K562 (cell line): ENCODE results near the gene FAM118B. TPM values are rescaled to one million over a fixed set of nuclear protein-coding genes. Genes with fewer than 3 reads are reported as not detected.
A peak's percentile ranks its signal among the peaks of the same experiment; 100 is the strongest.

Experiments
- ATAC-seq: fragments of 200-7000 bp; cut with Tn5 transposase; 3 replicates; pipeline ENCODE4 v1.9.1; 2020; ENCODE audit warnings: moderate library complexity
- BruUV-seq: library from RNA; stranded (reverse); fragments of 400-500 nt; replicated peaks from 2 replicates; lab custom pipeline; 2021; lab: Mats Ljungman, UMichigan
- CTCF ChIA-PET: fragments of 300-600 bp; formaldehyde crosslinking; extraction: SDS; loops from one replicate; lab custom pipeline; 2021; ENCODE audit warnings: low intra/inter-chr PET ratio; lab: Yijun Ruan, JAX
- POLR2A ChIA-PET: fragments of 300-600, 350-650 bp; sonication (Branson Sonifier 250); formaldehyde crosslinking; extraction: SDS; loops from one replicate; lab custom pipeline; 2021; ENCODE audit warnings: antibody characterized with exemption, inconsistent platforms; lab: Yijun Ruan, JAX
- DNase-seq, 4 experiments: peaks; one replicate each; pipeline versions ENCODE4 v3.0.0 to v3.0.0-alpha.2; 2011 to 2018; ENCODE audit warnings: low spot score in 3 of 4, mixed read lengths in 3 of 4; ENCODE audit errors: extremely low read depth in 1 of 4
- FAIRE-seq: peaks from 2 replicates; lab custom pipeline; 2011; peaks lifted over from hg19 to GRCh38; lab: Jason Lieb, UNC
- H2AFZ ChIP-seq: 2 replicates; pipeline ENCODE4 v1.6.0; 2011; ENCODE audit warnings: low read depth, low read length, control low read depth, inconsistent platforms
- H3K27ac ChIP-seq: fragments of 200-600 bp; 3 replicates; pipeline ENCODE4 v1.8.0; 2011; ENCODE audit warnings: low read depth, mild to moderate bottlenecking, control low read depth, inconsistent platforms, low read length, moderate library complexity, mixed read lengths; ENCODE audit errors: extremely low read depth
- H3K27me3 ChIP-seq, 2 experiments: fragments of 300-600 bp in 1 of 2; 2 replicates in 1 of 2; 3 replicates in 1 of 2; pipeline versions ENCODE4 v1.6.0 to v1.8.0; 2011; ENCODE audit warnings: inconsistent platforms in 2 of 2, low read length in 2 of 2, mild to moderate bottlenecking in 1 of 2, mixed read lengths in 1 of 2, moderate library complexity in 1 of 2; ENCODE audit not compliant: control insufficient read depth in 2 of 2, insufficient read depth in 2 of 2
- H3K36me3 ChIP-seq: fragments of 300-600 bp; 3 replicates; pipeline ENCODE4 v1.8.0; 2011; ENCODE audit warnings: mild to moderate bottlenecking, low read length, inconsistent platforms; ENCODE audit not compliant: control insufficient read depth, insufficient read depth
- H3K4me1 ChIP-seq, 2 experiments: fragments of 200-600 bp in 1 of 2; replicated peaks in 1 of 2; 2 replicates in 1 of 2; 3 replicates in 1 of 2; pipeline versions ENCODE4 v1.5.1 to v1.8.0; 2011; ENCODE audit warnings: inconsistent platforms in 2 of 2, low read length in 2 of 2, mild to moderate bottlenecking in 1 of 2, mixed read lengths in 1 of 2, moderate library complexity in 1 of 2; ENCODE audit not compliant: control insufficient read depth in 2 of 2, insufficient read depth in 2 of 2
- H3K4me2 ChIP-seq: 2 replicates; pipeline ENCODE4 v1.6.1; 2011; ENCODE audit warnings: low read length, control low read depth, inconsistent platforms, mixed read lengths; ENCODE audit not compliant: insufficient read depth
- H3K4me3 ChIP-seq: fragments of 200-600 bp; sonication (generic), shearing (Covaris generic); 2 replicates; pipeline ENCODE4 v1.5.1; 2016; ENCODE audit warnings: control low read depth, inconsistent platforms
- H3K79me2 ChIP-seq: fragments of 200-600 bp; 3 replicates; pipeline ENCODE4 v1.8.0; 2011; ENCODE audit warnings: low read length, inconsistent platforms; ENCODE audit not compliant: control insufficient read depth, insufficient read depth
- H3K9ac ChIP-seq, 2 experiments: 2 replicates each; pipeline versions ENCODE4 v1.6.0 to v1.6.1; 2011; ENCODE audit warnings: low read depth in 2 of 2, low read length in 2 of 2, control low read depth in 1 of 2, inconsistent platforms in 1 of 2, mild to moderate bottlenecking in 1 of 2, mixed read lengths in 1 of 2; ENCODE audit not compliant: insufficient read depth in 1 of 2
- H3K9me1 ChIP-seq: one replicate; pipeline ENCODE4 v1.6.0; 2011; ENCODE audit warnings: inconsistent platforms, mild to moderate bottlenecking, low read length, moderate library complexity; ENCODE audit not compliant: control insufficient read depth, insufficient read depth
- H3K9me3 ChIP-seq: replicated peaks from 2 replicates; pipeline ENCODE4 v1.5.1; 2011; ENCODE audit warnings: low read depth, low read length, inconsistent platforms; ENCODE audit not compliant: control insufficient read depth, insufficient read depth
- H4K20me1 ChIP-seq: replicated peaks from 2 replicates; pipeline ENCODE4 v1.6.1; 2011; ENCODE audit warnings: low read length, inconsistent platforms, mixed read lengths; ENCODE audit not compliant: control insufficient read depth, insufficient read depth
- CSDE1 ChIP-seq, 2 experiments: fragments of 450-650 bp; IDR thresholded peaks; 2 replicates each; pipeline ENCODE4 v1.6.1; 2016; ENCODE audit warnings: mild to moderate bottlenecking in 1 of 2
- EGR1 ChIP-seq: fragments of 450-650 bp; conservative IDR thresholded peaks from 2 replicates; pipeline ENCODE4 v1.6.1; 2017; ENCODE audit warnings: mild to moderate bottlenecking
- MCM2 ChIP-seq: fragments of 450-650 bp; IDR thresholded peaks from 2 replicates; pipeline ENCODE4 v1.6.1; 2017; ENCODE audit warnings: low read depth, mild to moderate bottlenecking
- MGA ChIP-seq: fragments of 450-650 bp; IDR thresholded peaks from 2 replicates; pipeline ENCODE4 v1.6.1; 2016; ENCODE audit warnings: mild to moderate bottlenecking, moderate library complexity
- POLR2A ChIP-seq: fragments of 450-650 bp; conservative IDR thresholded peaks from 2 replicates; pipeline ENCODE4 v1.6.1; 2016
- SMARCB1 ChIP-seq: IDR thresholded peaks from 2 replicates; pipeline ENCODE4 v1.6.1; 2011; ENCODE audit warnings: improper control_type of control experiment, low read depth; ENCODE audit not compliant: insufficient read length
- TEAD4 ChIP-seq, 2 experiments: sonication (generic) in 1 of 2; formaldehyde crosslinking in 1 of 2; IDR thresholded peaks; 2 replicates each; pipeline versions ENCODE4 v1.6.1 to v1.8.0; 2012 to 2022; ENCODE audit warnings: borderline replicate concordance in 1 of 2, inconsistent platforms in 1 of 2, low read length in 1 of 2, mild to moderate bottlenecking in 1 of 2, missing genetic modification reagents in 1 of 2
- ZNF12 ChIP-seq: sonication (generic); formaldehyde crosslinking; IDR thresholded peaks from 2 replicates; pipeline ENCODE4 v1.4.0; 2020; ENCODE audit warnings: mild to moderate bottlenecking, missing genetic modification reagents
- ZNF263 ChIP-seq: sonication (generic); formaldehyde crosslinking; IDR thresholded peaks from 2 replicates; pipeline ENCODE4 v1.8.0; 2022; ENCODE audit warnings: mild to moderate bottlenecking, missing genetic modification reagents, borderline replicate concordance
- WGBS: fragments of 100-300 bp; shearing (Covaris generic); methylation state at CpG from one replicate; pipeline ENCODE4 v1.1.6; 2016; ENCODE audit warnings: low coverage, mixed read lengths; ENCODE audit not compliant: insufficient coverage; ENCODE audit errors: missing lambda C conversion rate; 5-methylcytosine and 5-hydroxymethylcytosine counted together
- in situ Hi-C: fragments of 300-500 bp; cut with MboI; formaldehyde crosslinking; loops from 4 replicates; pipeline ENCODE4 v1.15.0; 2018; ENCODE audit warnings: inconsistent platforms, mixed read lengths
- intact Hi-C: fragments of 100-400 bp; cut with micrococcal nuclease; formaldehyde crosslinking; loops from 2 replicates; pipeline ENCODE4 v1.14.2; 2022
- polyA plus RNA-seq, 8 experiments: library from polyadenylated mRNA; depleted of rRNA in 4 of 8; stranded (reverse) in 5 of 8; unstranded in 3 of 8; fragments of >200 nt; fragmentation: Nextera tagmentation in 2 of 8; fragmentation: Illumina TruSeq in 1 of 8; extraction: Ambion mirVana in 2 of 8; extraction: Trizol in 1 of 8; gene quantifications; 2 replicates each; pipeline versions ENCODE4 v1.2.1 to v1.2.3, GENCODE V29; 2011 to 2014; ENCODE audit warnings: inconsistent platforms in 1 of 8, missing spikeins in 1 of 8
- total RNA-seq, 7 experiments: library from RNA; depleted of rRNA in 6 of 7; stranded (reverse); fragments of >200 nt in 6 of 7; fragmentation: Illumina TruSeq in 2 of 7; extraction: Trizol in 2 of 7; gene quantifications; 2 replicates each; pipeline versions ENCODE4 v1.2.1 to v1.2.3, GENCODE V29; 2011 to 2021; ENCODE audit warnings: low replicate concordance in 1 of 7
- TF ChIP-seq, protein P1 (sequence below), 2 experiments: IDR thresholded peaks; 2 replicates each; pipeline ENCODE4 v1.6.1; 2011; ENCODE audit warnings: borderline replicate concordance in 1 of 2, control low read depth in 1 of 2, low read depth in 1 of 2, low read length in 1 of 2, mild to moderate bottlenecking in 1 of 2, mixed read lengths in 1 of 2, moderate library complexity in 1 of 2; ENCODE audit not compliant: insufficient read depth in 1 of 2, insufficient read length in 1 of 2, poor library complexity in 1 of 2, severe bottlenecking in 1 of 2; ENCODE audit errors: extremely low read depth in 1 of 2

The FAM118B gene
- total and polyA plus RNA-seq, 9 of the 15 experiments (the other 6 are each of a cell fraction or from before 2014, with no cell fraction given), result 12.0 to 49.0 (median 22.1) TPM

DNA sequence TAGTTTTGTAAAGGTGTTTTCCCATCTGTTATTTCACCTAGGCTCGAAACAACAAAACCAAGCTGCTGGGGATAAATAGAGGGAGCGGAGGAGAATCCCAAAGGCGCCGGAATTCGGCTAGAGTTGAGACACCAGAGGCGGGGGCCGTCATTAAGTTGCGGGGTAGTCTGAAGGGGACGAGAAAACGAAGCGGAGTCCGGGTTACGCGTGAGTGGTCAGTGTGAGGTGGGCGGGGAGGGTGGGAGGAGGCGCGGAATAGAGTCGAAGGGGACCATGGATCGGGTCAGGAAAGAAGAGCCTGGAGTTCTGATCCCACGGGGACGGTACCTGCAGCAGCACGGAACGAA lies 56.8 kb downstream of the FAM118B start:
- H2AFZ ChIP-seq, result peak overlapping the region; percentile 93
- H3K79me2 ChIP-seq, result peaks cover 51% of the 10 kb centered on the region
- FAIRE-seq, result no peak
- ChIA-PET POLR2A (interaction anchor here (0.6 to 2.5 kb wide), 9 partner anchors 8 to 258 kb away, joined by 3 to 14 read pairs (median 4); partner anchors contain the start of gene TIRAP), CTCF (no interaction called here)
- DNase-seq, result peak in 3 of 4 experiments; percentile 57 to 76 (median 69)
- peak; percentile 42 for ATAC-seq
- no peaks in the 10 kb centered on the region for H3K9me1 ChIP-seq
- WGBS, result under 1% methylated on average over 15 of the region's 23 CpGs
- BruUV-seq, result no TSS peak
- H3K9ac ChIP-seq, result peak overlapping the region; percentile 97 to 99
- no peaks in the 10 kb centered on the region; a peak in 1 of 5 replicates for H3K27me3 ChIP-seq
- H4K20me1 ChIP-seq, result no peaks in the 10 kb centered on the region
- intact Hi-C loops (loop anchor here (2.0 kb wide), 1 partner anchor 58 kb away; the partner anchor contains the start of genes FAM118B and RPUSD4), in situ Hi-C loops (no loop called here)
- peaks cover 4 to 11% of the 10 kb centered on the region in 2 experiments; a peak in 3 of 5 replicates for H3K4me1 ChIP-seq
- no peaks in the 10 kb centered on the region for H3K9me3 ChIP-seq
- peak overlapping the region; percentile 93 for H3K4me3 ChIP-seq
- peak overlapping the region; percentile 96 for H3K27ac ChIP-seq
- peaks cover 77% of the 10 kb centered on the region for H3K36me3 ChIP-seq
- peak overlapping the region; percentile 97 for H3K4me2 ChIP-seq
- TF ChIP-seq SMARCB1 (no peak), MGA (no peak), ZNF12 (0 out of 2 replicates have a peak, but pooled peaks have one; percentile 4), TEAD4 (IDR thresholded peaks at IDR 0.05; ENCODE audit: low read length) (no peak), TEAD4 (CRISPR knock-in tag; IDR thresholded peaks at IDR 0.05; ENCODE audit: borderline replicate concordance) (no peak), POLR2A (no peak), ZNF263 (CRISPR knock-in tag) (no peak), EGR1 (peak; percentile 42), CSDE1 (IDR thresholded peaks at IDR 0.05) (no peak), MCM2 (no peak)
- TF ChIP-seq, protein P1, sequence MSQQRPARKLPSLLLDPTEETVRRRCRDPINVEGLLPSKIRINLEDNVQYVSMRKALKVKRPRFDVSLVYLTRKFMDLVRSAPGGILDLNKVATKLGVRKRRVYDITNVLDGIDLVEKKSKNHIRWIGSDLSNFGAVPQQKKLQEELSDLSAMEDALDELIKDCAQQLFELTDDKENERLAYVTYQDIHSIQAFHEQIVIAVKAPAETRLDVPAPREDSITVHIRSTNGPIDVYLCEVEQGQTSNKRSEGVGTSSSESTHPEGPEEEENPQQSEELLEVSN (IDR thresholded peaks at IDR 0.05; ENCODE audit: borderline replicate concordance in 1 of 2, extremely low read depth in 1 of 2, insufficient read depth in 1 of 2, insufficient read length in 1 of 2, low read depth in 1 of 2, low read length in 1 of 2, poor library complexity in 1 of 2, severe bottlenecking in 1 of 2), result no peak
